ENCODE data around the gene KRT26. TPM values are rescaled to one million over a fixed set of nuclear protein-coding genes. Genes with fewer than 3 reads are reported as not detected.

The KRT26 gene
- total and polyA plus RNA-seq, 2 of the 13 experiments (the other 11 are each of a cell fraction or from before 2014, with no cell fraction given): not detected

DNA sequence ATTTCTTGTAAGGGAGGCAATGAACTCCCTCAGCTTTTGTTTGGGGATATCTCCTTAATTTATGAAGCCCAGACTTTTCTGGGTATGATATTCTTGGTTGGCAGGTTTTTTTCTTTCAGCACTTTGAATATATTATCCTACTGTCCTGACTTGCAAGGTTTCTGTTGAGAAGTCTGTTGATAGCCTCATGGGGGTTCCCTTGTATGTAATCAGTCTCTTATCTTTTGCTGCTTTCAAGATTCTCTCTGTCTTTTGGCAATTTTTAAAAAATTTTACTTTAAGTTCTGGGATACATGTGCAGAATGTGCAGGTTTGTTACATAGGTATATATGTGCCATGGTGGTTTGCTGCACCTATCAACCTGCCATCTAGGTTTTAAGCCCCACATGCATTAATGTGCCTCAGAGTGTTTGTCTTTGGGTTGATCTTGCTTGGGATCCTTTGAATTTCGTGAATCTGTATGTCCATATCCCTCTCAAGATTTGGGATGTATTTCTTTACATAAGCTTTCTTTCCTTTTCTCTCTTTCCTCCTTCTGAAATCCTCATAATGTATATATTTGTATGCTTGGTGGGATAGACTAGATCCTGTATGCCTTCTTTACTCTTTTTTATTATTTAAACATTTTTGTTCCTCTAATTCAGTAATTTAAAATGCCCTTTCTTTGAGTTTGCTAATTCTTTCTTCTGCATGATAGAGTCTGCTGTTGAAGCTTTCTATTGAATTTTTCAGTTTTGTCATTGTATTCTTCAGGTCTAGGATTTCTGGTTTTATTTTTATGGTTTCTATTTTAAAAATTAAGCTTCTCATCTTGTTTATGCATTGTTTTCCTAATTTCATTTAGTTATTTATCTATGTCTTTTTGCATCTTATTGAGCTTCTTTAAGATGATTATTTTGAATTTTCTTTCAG is 11.6 kb downstream of the KRT26 start:
- no peak overlapping the region for H3K27ac ChIP-seq (ENCODE audit: extremely low read length, insufficient read depth, low read length)
- no peaks in the 10 kb centered on the region for H4K20me1 ChIP-seq (ENCODE audit: insufficient read depth, low read length)
- CTCF ChIA-PET (ENCODE audit: low intra/inter-chr PET ratio, low total read pairs): no interaction called here
- no peaks in the 10 kb centered on the region for H3K79me2 ChIP-seq (ENCODE audit: insufficient read depth, low read length)
- ATAC-seq (no peak), FAIRE-seq (no peak), DNase-seq (ENCODE audit: low spot score) (no peak)
- H3K9me3 ChIP-seq (ENCODE audit: low read length): peaks cover 48% of the 10 kb centered on the region
- POLR2A ChIA-PET: no interaction called here
- in situ Hi-C loops (cut with HindIII; ENCODE audit: extremely low pct_ligation_motif_present, low pct_unique_long_range_greater_than_20kb) (no loop called here), intact Hi-C loops (cut with micrococcal nuclease; ENCODE audit: unreplicated experiment) (no loop called here)
- TF ChIP-seq ZNF160 (CRISPR knock-in tag; IDR thresholded peaks at IDR 0.05) (peak; percentile 99), GABPA (IDR thresholded peaks at IDR 0.05; ENCODE audit: low read depth, low read length) (no peak), GABPA (CRISPR knock-in tag; IDR thresholded peaks at IDR 0.05; ENCODE audit: low read depth) (no peak), ZNF350 (CRISPR knock-in tag; IDR thresholded peaks at IDR 0.05; ENCODE audit: borderline replicate concordance, low read depth) (no peak), TCF7L2 (IDR thresholded peaks at IDR 0.05; ENCODE audit: low read depth, low read length) (no peak), E2F1 (CRISPR knock-in tag; IDR thresholded peaks at IDR 0.05) (no peak)
- no peak overlapping the region for H2AFZ ChIP-seq (ENCODE audit: low read length)
- no peak overlapping the region for H3K4me3 ChIP-seq (replicated peaks in 1 of 3; ENCODE audit: insufficient read depth in 1 of 3, low read depth in 2 of 3, low read length in 3 of 3)
- no TSS peak for BruUV-seq (replicated peaks)
- H3K4me1 ChIP-seq (ENCODE audit: insufficient read depth, low read length): no peaks in the 10 kb centered on the region
- H3K36me3 ChIP-seq (replicated peaks in 1 of 2; ENCODE audit: control insufficient read depth in 1 of 2, insufficient read depth in 2 of 2, low read length in 2 of 2): no peaks in the 10 kb centered on the region
- H3K27me3 ChIP-seq (ENCODE audit: control insufficient read depth in 1 of 2, insufficient read depth in 2 of 2, low read length in 2 of 2): no peaks in the 10 kb centered on the region
- no peak overlapping the region for H3K4me2 ChIP-seq (ENCODE audit: low read depth, low read length)
- H3K9ac ChIP-seq (ENCODE audit: insufficient read depth, low read depth, low read length): no peak overlapping the region
- WGBS (ENCODE audit: low lambda C conversion rate): 0% methylated on average over 1 of the region's 1 CpG

DNA sequence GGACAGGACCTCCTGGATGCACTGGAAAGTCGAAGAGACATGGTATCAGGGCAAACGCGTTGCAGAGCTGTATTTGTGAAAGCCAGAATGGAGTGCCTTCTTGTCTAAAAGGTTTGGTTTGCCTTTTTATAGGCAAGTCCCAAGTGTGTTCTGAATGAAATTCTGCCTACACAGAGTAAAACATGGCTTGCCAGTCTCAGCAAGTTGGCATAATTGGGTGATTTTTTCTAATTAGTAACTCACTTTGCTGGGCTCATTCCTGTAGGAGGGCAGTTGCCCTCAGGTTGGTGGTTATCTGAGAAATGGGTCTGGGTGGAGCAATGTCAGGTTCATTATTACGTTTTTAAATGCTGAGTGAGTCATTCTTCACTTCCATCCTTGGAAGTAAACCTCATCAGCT is 16.8 kb downstream of the KRT26 start, which contains the start of gene KRT25:
TSS of gene KRT25 (minus strand) at position 101 of the 400 bp plus-strand sequence. CDS start at position 41, 60 bp downstream.
- no peak within 1 kb of the TSS for H2AFZ ChIP-seq (ENCODE audit: low read length)
- no peaks in the 10 kb centered on the region for H3K4me1 ChIP-seq (ENCODE audit: insufficient read depth, low read length)
- no peak for DNase-seq (ENCODE audit: low spot score)
- H3K9ac ChIP-seq (ENCODE audit: insufficient read depth, low read depth, low read length): no peak within 1 kb of the TSS
- 0% methylated on average over 4 of the region's 4 CpGs for WGBS (ENCODE audit: low lambda C conversion rate)
- H4K20me1 ChIP-seq (ENCODE audit: insufficient read depth, low read length): no peaks in the 10 kb centered on the region
- no TSS peak for BruUV-seq (replicated peaks)
- H3K9me3 ChIP-seq (ENCODE audit: low read length): peaks cover 9% of the 10 kb centered on the region
- peaks cover 0 to 6% of the 10 kb centered on the region in 2 experiments; a peak in 2 of 5 replicates for H3K27me3 ChIP-seq (ENCODE audit: control insufficient read depth in 1 of 2, insufficient read depth in 2 of 2, low read length in 2 of 2)
- intact Hi-C loops (cut with micrococcal nuclease; ENCODE audit: unreplicated experiment) (no loop called here), in situ Hi-C loops (cut with HindIII; ENCODE audit: extremely low pct_ligation_motif_present, low pct_unique_long_range_greater_than_20kb) (no loop called here)
- H3K36me3 ChIP-seq (replicated peaks in 1 of 2; ENCODE audit: control insufficient read depth in 1 of 2, insufficient read depth in 2 of 2, low read length in 2 of 2): no peaks in the 10 kb centered on the region
- no peak within 1 kb of the TSS for H3K4me2 ChIP-seq (ENCODE audit: low read depth, low read length)
- no peak within 1 kb of the TSS for H3K27ac ChIP-seq (ENCODE audit: extremely low read length, insufficient read depth, low read length)
- H3K4me3 ChIP-seq (replicated peaks in 1 of 3; ENCODE audit: insufficient read depth in 1 of 3, low read depth in 2 of 3, low read length in 3 of 3): no peak within 1 kb of the TSS
- no peak for ATAC-seq
- no peaks in the 10 kb centered on the region for H3K79me2 ChIP-seq (ENCODE audit: insufficient read depth, low read length)
- no peak for FAIRE-seq
- TF ChIP-seq ZNF44 (CRISPR knock-in tag; IDR thresholded peaks at IDR 0.05): no peak
- 0 out of 2 replicates have a peak, but pooled peaks have one; percentile 4 for TF ChIP-seq MAFF (IDR thresholded peaks at IDR 0.05; ENCODE audit: low read depth, low read length)
- peak; percentile 2 to 43; a peak in 2 of 4 replicates for TF ChIP-seq MAFK (conservative IDR thresholded peaks at IDR 0.05 in 1 of 2, IDR thresholded peaks at IDR 0.05 in 1 of 2; ENCODE audit: low read length in 2 of 2)
- POLR2A ChIA-PET: no interaction called here
- CTCF ChIA-PET (ENCODE audit: low intra/inter-chr PET ratio, low total read pairs): no interaction called here
